ENCODE measurements around the gene SLCO3A1.
A peak's percentile ranks its signal among the peaks of the same experiment; 100 is the strongest.

SLCO3A1 gene

GRCh38 chr15:92003515-92004067 lies 150.1 kb downstream of the SLCO3A1 start:
- DNase-seq (ENCODE audit: low read depth in 2 of 2), result no peak

- DNase-seq (ENCODE audit: low read depth in 2 of 2), result no peak
Measured at GRCh38 chr15:92005154-92005553, 151.6 kb downstream of the SLCO3A1 start.

GRCh38 chr15:92006186-92007028 lies 152.9 kb downstream of the SLCO3A1 start:
- no peak for DNase-seq (ENCODE audit: low read depth in 2 of 2)

- peak; percentile 10 to 20 for DNase-seq (ENCODE audit: low read depth in 2 of 2)
Measured at GRCh38 chr15:92009162-92009561, 155.7 kb downstream of the SLCO3A1 start.

GRCh38 chr15:92011611-92012367 lies 158.3 kb downstream of the SLCO3A1 start:
- peak; percentile 14 to 43 for DNase-seq (ENCODE audit: low read depth in 2 of 2)

GRCh38 chr15:92012368-92012629 lies 158.8 kb downstream of the SLCO3A1 start:
- peak in 1 of 2 donors; percentile 15 for DNase-seq (ENCODE audit: low read depth in 2 of 2)

- no peak for DNase-seq (ENCODE audit: low read depth in 2 of 2)
Measured at GRCh38 chr15:92012881-92013280, 159.4 kb downstream of the SLCO3A1 start.

GRCh38 chr15:92014281-92015030 lies 160.9 kb downstream of the SLCO3A1 start:
- no peak for DNase-seq (ENCODE audit: low read depth in 2 of 2)

- DNase-seq (ENCODE audit: low read depth in 2 of 2), result no peak
Measured at GRCh38 chr15:92017882-92018534, 164.5 kb downstream of the SLCO3A1 start.

GRCh38 chr15:92018535-92019239 lies 165.2 kb downstream of the SLCO3A1 start:
- no peak for DNase-seq (ENCODE audit: low read depth in 2 of 2)

- DNase-seq (ENCODE audit: low read depth in 2 of 2), result no peak
Measured at GRCh38 chr15:92019706-92020105, 166.2 kb downstream of the SLCO3A1 start.

GRCh38 chr15:92020207-92020606 lies 166.7 kb downstream of the SLCO3A1 start:
- no peak for DNase-seq (ENCODE audit: low read depth in 2 of 2)

GRCh38 chr15:92020804-92021203 lies 167.3 kb downstream of the SLCO3A1 start:
- no peak for DNase-seq (ENCODE audit: low read depth in 2 of 2)

- no peak for DNase-seq (ENCODE audit: low read depth in 2 of 2)
Measured at GRCh38 chr15:92021792-92022191, 168.3 kb downstream of the SLCO3A1 start.

GRCh38 chr15:92023965-92024364 lies 170.5 kb downstream of the SLCO3A1 start:
- DNase-seq (ENCODE audit: low read depth in 2 of 2), result no peak

- DNase-seq (ENCODE audit: low read depth in 2 of 2), result no peak
Measured at GRCh38 chr15:92025706-92026270, 172.3 kb downstream of the SLCO3A1 start.

GRCh38 chr15:92028389-92028724 lies 174.8 kb downstream of the SLCO3A1 start:
- no peak for DNase-seq (ENCODE audit: low read depth in 2 of 2)

GRCh38 chr15:92029767-92030166 lies 176.3 kb downstream of the SLCO3A1 start:
- DNase-seq (ENCODE audit: low read depth in 2 of 2), result no peak

- DNase-seq (ENCODE audit: low read depth in 2 of 2), result no peak
Measured at GRCh38 chr15:92033314-92033713, 179.8 kb downstream of the SLCO3A1 start.

GRCh38 chr15:92033723-92034122 lies 180.2 kb downstream of the SLCO3A1 start:
- no peak for DNase-seq (ENCODE audit: low read depth in 2 of 2)

- no peak for DNase-seq (ENCODE audit: low read depth in 2 of 2)
Measured at GRCh38 chr15:92034227-92034626, 180.7 kb downstream of the SLCO3A1 start.
